HCT116 (cell line): ENCODE data around the gene WDSUB1.

Source experiments
- CTCF ChIP-seq, 3 experiments: fragments of 200-600 bp in 1 of 3; sonication (generic) in 1 of 3; IDR thresholded peaks in 2 of 3; conservative IDR thresholded peaks in 1 of 3; 2 replicates each; pipeline ENCODE4 v1.5.1; 2012 to 2017; ENCODE audit warnings: low read depth in 2 of 3, low read length in 2 of 3, antibody characterized with exemption in 1 of 3, borderline replicate concordance in 1 of 3, control low read depth in 1 of 3, mild to moderate bottlenecking in 1 of 3, mixed read lengths in 1 of 3, mixed run types in 1 of 3, moderate library complexity in 1 of 3; ENCODE audit not compliant: insufficient read depth in 1 of 3
- EZH2 ChIP-seq: fragments of 200-600 bp; sonication (generic); IDR thresholded peaks from 2 replicates; pipeline ENCODE4 v1.6.1; 2017; ENCODE audit warnings: antibody characterized with exemption, mixed run types
- POLR2A ChIP-seq: IDR thresholded peaks from 2 replicates; pipeline ENCODE4 v1.7.0; 2011; ENCODE audit warnings: borderline replicate concordance; ENCODE audit not compliant: insufficient read depth, insufficient read length; ENCODE audit errors: extremely low read depth
- POLR2AphosphoS5 ChIP-seq: IDR thresholded peaks from 2 replicates; pipeline ENCODE4 v1.6.1; 2011; ENCODE audit warnings: mild to moderate bottlenecking, low read depth, low read length, moderate library complexity

- TF ChIP-seq POLR2AphosphoS5 = no peak
- TF ChIP-seq CTCF (IDR thresholded peaks at IDR 0.05 in 2 of 3, conservative IDR thresholded peaks at IDR 0.05 in 1 of 3; ENCODE audit: borderline replicate concordance in 1 of 3, insufficient read depth in 1 of 3, low read depth in 2 of 3, low read length in 2 of 3) = no peak
- TF ChIP-seq EZH2 = no peak
- no peak for TF ChIP-seq POLR2A
Measured at GRCh38 chr2:159297042-159297707, 10.7 kb upstream of the WDSUB1 start.
